NAMALWA (cell line): ENCODE measurements around the gene TRRAP.

Experiments used
- DNase-seq: peaks from one replicate; pipeline ENCODE4 v3.0.0-alpha.2; 2015; ENCODE audit warnings: low spot score

The TRRAP gene

GRCh38 chr7:98949336-98950044, 71.2 kb downstream of the TRRAP start:
- DNase-seq: no peak

GRCh38 chr7:98955992-98956391, 77.7 kb downstream of the TRRAP start:
- DNase-seq: no peak

DNA sequence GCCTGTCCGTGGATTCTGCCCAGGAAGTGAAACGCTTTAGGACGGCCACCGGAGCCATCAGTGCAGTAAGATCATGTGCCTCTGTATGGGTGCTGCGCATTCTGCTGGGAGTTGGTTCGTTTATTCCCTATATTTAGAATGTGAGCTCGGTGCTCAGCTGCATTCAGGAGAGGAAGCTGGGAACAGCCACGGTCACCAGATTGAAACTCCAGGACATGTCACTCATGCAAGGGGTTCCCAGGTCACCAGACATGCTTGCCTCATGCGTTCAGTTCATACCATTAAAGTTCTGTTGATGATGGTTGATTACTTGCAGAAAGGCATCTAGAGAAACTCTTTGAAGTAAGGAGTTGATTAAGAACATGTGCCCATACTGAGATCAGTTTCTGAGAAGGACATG, 78.1 kb downstream of the TRRAP start:
- DNase-seq: no peak

- DNase-seq: no peak
These were observed 78.6 kb downstream of the TRRAP start for GRCh38 chr7:98956937-98957336.

DNA sequence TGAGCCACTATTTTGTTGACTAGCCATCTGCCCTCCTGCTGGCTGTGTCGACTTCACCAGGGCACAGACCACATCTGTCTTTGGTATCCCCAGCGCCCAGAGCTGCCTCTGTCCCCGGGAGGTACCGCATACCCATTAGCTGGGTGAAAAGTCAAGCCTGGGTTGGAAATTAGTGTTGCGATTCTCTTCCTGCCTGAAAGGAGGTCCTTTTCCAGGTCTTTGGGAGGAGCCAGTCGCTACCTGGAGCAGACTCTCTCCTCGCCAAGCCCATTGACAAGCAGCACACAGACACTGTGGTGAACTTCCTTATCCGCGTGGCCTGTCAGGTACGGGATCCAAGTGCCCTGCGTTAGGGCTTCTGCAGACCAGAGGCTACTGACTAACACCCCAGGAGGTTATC, 79.4 kb downstream of the TRRAP start:
- DNase-seq: no peak

GRCh38 chr7:98958968-98959367, 80.6 kb downstream of the TRRAP start:
- no peak for DNase-seq

GRCh38 chr7:98963305-98963704, 85.0 kb downstream of the TRRAP start:
- no peak for DNase-seq

DNA sequence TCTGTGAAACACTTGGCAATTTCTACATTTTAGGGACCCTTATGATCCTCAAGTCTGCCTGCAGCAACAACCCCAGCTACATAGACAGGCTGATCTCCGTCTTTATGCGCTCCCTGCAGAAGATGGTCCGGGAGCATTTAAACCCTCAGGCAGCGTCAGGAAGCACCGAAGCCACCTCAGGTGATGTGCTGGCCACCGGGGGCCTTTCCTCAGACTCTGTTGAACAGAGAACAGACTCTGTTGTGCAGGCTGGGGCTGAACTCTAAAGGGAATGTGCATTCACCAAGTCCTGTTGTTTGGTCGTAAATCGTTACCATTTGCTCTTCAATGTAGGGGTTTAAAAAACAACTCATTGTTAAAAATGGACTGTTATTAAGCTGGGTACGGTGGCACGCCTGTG, 86.3 kb downstream of the TRRAP start:
- no peak for DNase-seq

GRCh38 chr7:98968621-98969020, 90.3 kb downstream of the TRRAP start:
- no peak for DNase-seq

DNA sequence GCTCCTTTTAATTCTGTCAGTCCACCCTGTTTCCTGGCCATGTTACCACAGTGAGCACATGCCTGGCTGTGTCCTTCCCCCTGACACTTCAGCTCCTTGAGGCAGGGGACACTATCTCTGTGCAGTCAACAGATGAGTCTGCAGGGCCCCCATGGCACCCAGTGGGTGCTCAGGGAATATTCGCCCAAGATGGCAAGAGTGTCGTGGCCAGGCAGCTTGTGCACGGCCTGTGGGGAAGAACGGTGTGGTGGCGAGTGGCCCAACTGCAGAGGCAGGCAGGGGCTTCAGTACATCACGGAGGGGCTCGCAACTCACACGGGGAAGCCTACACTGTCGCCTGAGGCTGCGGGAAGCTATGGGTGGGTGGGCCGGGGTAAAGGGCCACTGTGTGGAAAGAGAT, 91.1 kb downstream of the TRRAP start:
- DNase-seq: no peak

GRCh38 chr7:98970016-98970615, 91.8 kb downstream of the TRRAP start:
- no peak for DNase-seq

- no peak for DNase-seq
These were observed 92.5 kb downstream of the TRRAP start for GRCh38 chr7:98970805-98971204.

- DNase-seq: no peak
These were observed 95.9 kb downstream of the TRRAP start for GRCh38 chr7:98974205-98974604.

DNA sequence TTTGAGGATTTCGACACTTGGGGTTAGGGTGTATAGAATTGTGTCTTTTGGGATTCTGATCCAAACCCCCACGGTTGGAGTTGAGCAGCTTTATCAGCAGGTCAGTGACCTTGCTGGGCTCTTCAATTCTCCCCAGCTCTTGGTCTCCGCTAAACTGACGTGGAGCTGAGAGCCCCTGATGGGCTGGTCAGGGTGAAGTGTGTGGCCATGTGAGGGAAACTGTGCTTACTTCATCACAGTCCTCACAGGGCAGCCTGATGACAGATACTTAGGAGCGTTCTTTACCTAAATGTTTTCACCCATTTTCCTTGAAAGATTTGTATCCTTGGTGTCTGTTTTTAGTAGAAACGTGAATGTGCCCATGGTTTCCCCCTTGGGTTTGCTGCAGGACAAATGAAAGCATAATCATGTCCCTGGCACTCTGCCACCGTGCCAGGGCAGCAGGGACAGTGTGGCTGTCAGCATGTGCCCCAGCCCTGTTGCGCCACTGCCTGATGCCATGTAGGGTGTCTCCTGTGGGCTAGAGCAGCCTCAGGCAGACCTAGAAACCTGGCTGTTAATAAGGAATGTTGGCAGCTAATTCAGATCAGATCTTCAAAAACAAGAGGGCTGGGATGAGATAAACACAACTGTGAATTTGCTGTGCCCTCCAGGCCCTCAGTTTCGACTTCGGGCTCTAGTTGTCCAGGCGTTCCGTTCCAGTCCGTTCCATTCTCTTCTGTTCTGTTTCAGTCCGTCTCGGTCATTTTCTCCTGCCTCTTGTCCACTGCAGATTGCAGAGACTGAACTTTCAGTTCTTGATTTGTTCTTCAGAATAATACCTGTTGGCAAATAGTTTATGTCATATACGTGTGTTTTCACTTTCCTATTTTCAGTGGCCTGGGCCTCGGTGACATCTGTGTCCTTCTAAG, 96.8 kb downstream of the TRRAP start:
- DNase-seq: no peak

DNA sequence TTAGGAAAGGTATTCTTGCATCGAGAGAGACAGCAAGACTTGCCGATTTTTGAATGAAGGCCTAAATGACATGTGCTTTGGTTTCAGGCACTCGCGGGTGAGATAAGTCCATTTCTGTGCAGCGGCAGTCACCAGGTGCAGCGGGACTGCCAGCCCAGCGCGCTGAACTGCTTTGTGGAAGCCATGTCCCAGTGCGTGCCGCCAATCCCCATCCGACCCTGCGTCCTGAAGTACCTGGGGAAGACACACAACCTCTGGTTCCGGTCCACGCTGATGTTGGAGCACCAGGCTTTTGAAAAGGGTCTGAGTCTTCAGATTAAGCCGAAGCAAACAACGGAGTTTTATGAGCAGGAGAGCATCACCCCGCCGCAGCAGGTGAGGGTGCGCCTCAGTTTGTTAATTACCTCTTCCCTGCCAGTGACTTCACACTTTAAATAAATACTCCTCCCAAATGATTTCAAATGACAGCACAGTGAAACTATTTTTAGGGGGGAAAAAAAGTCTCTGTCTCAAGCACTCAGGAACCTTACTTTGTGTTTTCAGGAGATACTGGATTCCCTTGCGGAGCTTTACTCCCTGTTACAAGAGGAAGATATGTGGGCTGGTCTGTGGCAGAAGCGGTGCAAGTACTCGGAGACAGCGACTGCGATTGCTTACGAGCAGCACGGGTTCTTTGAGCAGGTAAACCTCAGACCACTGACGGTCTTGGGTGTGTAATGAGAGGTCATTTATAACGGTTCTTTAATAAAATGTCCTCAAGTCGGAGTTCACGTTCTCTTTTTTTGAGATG, 98.3 kb downstream of the TRRAP start:
- no peak for DNase-seq

DNA sequence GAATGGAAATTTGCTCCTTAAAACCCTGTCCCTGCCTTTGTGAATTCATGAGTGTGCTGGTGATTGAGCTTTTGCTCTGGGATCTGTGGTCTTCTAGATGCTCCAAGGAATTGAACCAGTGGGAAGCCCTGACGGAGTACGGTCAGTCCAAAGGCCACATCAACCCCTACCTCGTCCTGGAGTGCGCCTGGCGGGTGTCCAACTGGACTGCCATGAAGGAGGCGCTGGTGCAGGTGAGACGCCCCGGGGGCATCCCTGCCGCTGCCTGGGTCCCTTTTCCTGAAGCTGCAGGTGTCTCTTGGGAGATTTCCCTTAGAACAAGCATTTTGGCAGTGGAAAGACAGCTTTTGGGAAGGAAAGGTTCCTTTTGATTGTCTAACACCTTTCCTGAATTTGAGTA, 100.3 kb downstream of the TRRAP start:
- DNase-seq: no peak

GRCh38 chr7:98981701-98982100, 103.4 kb downstream of the TRRAP start:
- DNase-seq: no peak

GRCh38 chr7:98982686-98983085, 104.4 kb downstream of the TRRAP start:
- no peak for DNase-seq

GRCh38 chr7:98984126-98984525, 105.8 kb downstream of the TRRAP start:
- no peak for DNase-seq

DNA sequence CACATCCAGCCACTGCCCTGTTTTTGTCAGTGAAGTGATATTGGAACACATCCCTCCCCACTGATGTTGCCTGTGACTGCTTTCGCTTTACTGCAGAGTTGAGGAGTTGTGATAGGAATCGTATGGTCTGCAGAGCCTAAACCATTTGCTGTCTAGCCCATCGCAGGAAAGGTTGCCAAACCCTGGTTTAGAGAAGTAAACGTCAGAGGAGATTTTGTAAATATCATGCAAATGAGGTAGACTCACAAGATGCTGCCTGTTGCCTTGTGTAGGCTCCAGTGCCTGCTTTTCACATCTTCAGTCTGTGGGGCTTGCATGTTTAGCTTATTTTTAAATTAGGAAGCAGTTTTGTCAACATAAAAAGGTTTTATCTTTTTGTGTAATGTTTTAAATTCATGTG, 107.1 kb downstream of the TRRAP start:
- DNase-seq: peak; percentile 46

- DNase-seq: no peak
These were observed 107.6 kb downstream of the TRRAP start for GRCh38 chr7:98985945-98986344.

GRCh38 chr7:98988641-98989040, 110.3 kb downstream of the TRRAP start:
- no peak for DNase-seq
